NCI-H1417 treated with DMSO at 0.1 percent for 48 hours (cell line): Measurements from ENCODE around the gene PRKAG2.

Experiments
- DNase-seq: peaks from one replicate; lab custom pipeline; 2025; lab: John Stamatoyannopoulos, UW

Gene PRKAG2

GRCh38 chr7:151514461-151515275 lies 362.2 kb downstream of the PRKAG2 start:
- DNase-seq, result no peak

GRCh38 chr7:151513133-151513532 lies 363.8 kb downstream of the PRKAG2 start:
- DNase-seq, result no peak

GRCh38 chr7:151512353-151512752 lies 364.6 kb downstream of the PRKAG2 start:
- DNase-seq, result no peak

- no peak for DNase-seq
Observed at GRCh38 chr7:151511946-151512345, 365.0 kb downstream of the PRKAG2 start.

GRCh38 chr7:151511270-151511669 lies 365.6 kb downstream of the PRKAG2 start:
- DNase-seq, result no peak

GRCh38 chr7:151509670-151510333 lies 367.1 kb downstream of the PRKAG2 start:
- no peak for DNase-seq

GRCh38 chr7:151508991-151509390 lies 367.9 kb downstream of the PRKAG2 start:
- DNase-seq, result no peak

GRCh38 chr7:151507806-151508205 lies 369.1 kb downstream of the PRKAG2 start:
- DNase-seq, result no peak

- no peak for DNase-seq
Observed at GRCh38 chr7:151506901-151507382, 370.0 kb downstream of the PRKAG2 start.
